Measurements from ENCODE around the gene COL3A1. TPM values are rescaled to one million over a fixed set of nuclear protein-coding genes. Genes with fewer than 3 reads are reported as not detected.
A peak's percentile ranks its signal among the peaks of the same experiment; 100 is the strongest.

The COL3A1 gene
- total RNA-seq, 1 donor from 2014 or later: 7,546 TPM

GRCh38 chr2:188966728-188967440, 7.3 kb upstream of the COL3A1 start:
- Mint-ChIP-seq H3K9me3 (ENCODE audit: unreplicated experiment) (no peaks in the 10 kb centered on the region), H3K4me1 (ENCODE audit: unreplicated experiment) (peaks cover 47% of the 10 kb centered on the region), H3K27ac (ENCODE audit: unreplicated experiment) (no peak overlapping the region), H3K27me3 (ENCODE audit: unreplicated experiment) (no peaks in the 10 kb centered on the region), H3K4me3 (ENCODE audit: unreplicated experiment) (no peak overlapping the region), H3K36me3 (ENCODE audit: unreplicated experiment) (no peaks in the 10 kb centered on the region)
- no peak for TF ChIP-seq CTCF (IDR thresholded peaks at IDR 0.05)
- DNase-seq (ENCODE audit: extremely low spot score, unreplicated experiment): no peak

GRCh38 chr2:188969236-188969635, 4.9 kb upstream of the COL3A1 start:
- H3K4me1 Mint-ChIP-seq (ENCODE audit: unreplicated experiment): peaks cover 61% of the 10 kb centered on the region
- no peak overlapping the region for H3K4me3 Mint-ChIP-seq (ENCODE audit: unreplicated experiment)
- no peaks in the 10 kb centered on the region for H3K27me3 Mint-ChIP-seq (ENCODE audit: unreplicated experiment)
- no peaks in the 10 kb centered on the region for H3K9me3 Mint-ChIP-seq (ENCODE audit: unreplicated experiment)
- TF ChIP-seq CTCF (IDR thresholded peaks at IDR 0.05): no peak
- no peak for DNase-seq (ENCODE audit: extremely low spot score, unreplicated experiment)
- no peaks in the 10 kb centered on the region for H3K36me3 Mint-ChIP-seq (ENCODE audit: unreplicated experiment)
- H3K27ac Mint-ChIP-seq (ENCODE audit: unreplicated experiment): peak overlapping the region; percentile 64

GRCh38 chr2:188969651-188970050, 4.5 kb upstream of the COL3A1 start:
- H3K9me3 Mint-ChIP-seq (ENCODE audit: unreplicated experiment): no peaks in the 10 kb centered on the region
- H3K4me3 Mint-ChIP-seq (ENCODE audit: unreplicated experiment): no peak overlapping the region
- TF ChIP-seq CTCF (IDR thresholded peaks at IDR 0.05): no peak
- H3K4me1 Mint-ChIP-seq (ENCODE audit: unreplicated experiment): peaks cover 59% of the 10 kb centered on the region
- H3K27me3 Mint-ChIP-seq (ENCODE audit: unreplicated experiment): no peaks in the 10 kb centered on the region
- no peak overlapping the region for H3K27ac Mint-ChIP-seq (ENCODE audit: unreplicated experiment)
- no peak for DNase-seq (ENCODE audit: extremely low spot score, unreplicated experiment)
- H3K36me3 Mint-ChIP-seq (ENCODE audit: unreplicated experiment): no peaks in the 10 kb centered on the region

- H3K4me1 Mint-ChIP-seq (ENCODE audit: unreplicated experiment): peaks cover 56% of the 10 kb centered on the region
- no peaks in the 10 kb centered on the region for H3K9me3 Mint-ChIP-seq (ENCODE audit: unreplicated experiment)
- DNase-seq (ENCODE audit: extremely low spot score, unreplicated experiment): no peak
Measured at GRCh38 chr2:188970211-188970610, 4.0 kb upstream of the COL3A1 start.

More at GRCh38 chr2:188970211-188970610, 4.0 kb upstream of the COL3A1 start:
- Mint-ChIP-seq H3K27ac (ENCODE audit: unreplicated experiment) (no peak overlapping the region), H3K36me3 (ENCODE audit: unreplicated experiment) (no peaks in the 10 kb centered on the region), H3K27me3 (ENCODE audit: unreplicated experiment) (no peaks in the 10 kb centered on the region), H3K4me3 (ENCODE audit: unreplicated experiment) (no peak overlapping the region)
- no peak for TF ChIP-seq CTCF (IDR thresholded peaks at IDR 0.05)
